GM12874 (cell line): Measurements from ENCODE around the gene HRCT1.

Experiments
- CTCF ChIP-seq: IDR thresholded peaks from 2 replicates; pipeline ENCODE4 v1.5.1; 2011; ENCODE audit warnings: low read depth, mild to moderate bottlenecking, control low read depth, low read length, moderate library complexity; ENCODE audit not compliant: insufficient read depth

HRCT1 gene

GRCh38 chr9:35915681-35916294 is 9.8 kb downstream of the HRCT1 start:
- no peak for TF ChIP-seq CTCF

GRCh38 chr9:35917261-35917660 is 11.3 kb downstream of the HRCT1 start:
- no peak for TF ChIP-seq CTCF

GRCh38 chr9:35918780-35919179 is 12.8 kb downstream of the HRCT1 start:
- no peak for TF ChIP-seq CTCF

- no peak for TF ChIP-seq CTCF
These were observed 13.4 kb downstream of the HRCT1 start for GRCh38 chr9:35919212-35920008.

GRCh38 chr9:35920051-35920620 is 14.1 kb downstream of the HRCT1 start:
- no peak for TF ChIP-seq CTCF

GRCh38 chr9:35923598-35923926 is 17.6 kb downstream of the HRCT1 start:
- no peak for TF ChIP-seq CTCF

GRCh38 chr9:35923927-35924763 is 18.1 kb downstream of the HRCT1 start:
- no peak for TF ChIP-seq CTCF
